Effector memory CD8-positive, alpha-beta T cell (primary cell): Measurements from ENCODE around the gene ZNF831.

Source experiments
- ATAC-seq: fragments of 150-1000 bp; cut with Tn5 transposase; replicated peaks from 2 replicates; pipeline ENCODE4 v1.10.0; 2021; ENCODE audit warnings: mild to moderate bottlenecking, moderate library complexity
- DNase-seq, 3 experiments: peaks; one replicate each; pipeline ENCODE4 v3.0.0; 2021
- H3K27ac Mint-ChIP-seq, 2 donors: one replicate each; pipeline ENCODE4 v1.8.0; 2022; ENCODE audit warnings: mild to moderate bottlenecking in 2 of 2, mixed read lengths in 2 of 2, moderate library complexity in 2 of 2
- H3K27me3 Mint-ChIP-seq, 2 donors: one replicate each; pipeline ENCODE4 v1.8.0; 2022; ENCODE audit warnings: mixed read lengths in 2 of 2
- H3K36me3 Mint-ChIP-seq: one replicate; pipeline ENCODE4 v1.8.0; 2022; ENCODE audit warnings: mild to moderate bottlenecking, moderate library complexity, mixed read lengths; ENCODE audit not compliant: insufficient read depth
- H3K4me1 Mint-ChIP-seq, 2 donors: one replicate each; pipeline ENCODE4 v1.8.0; 2022; ENCODE audit warnings: low read depth in 2 of 2, mixed read lengths in 2 of 2
- H3K4me3 Mint-ChIP-seq, 2 donors: one replicate each; pipeline ENCODE4 v1.8.0; 2022; ENCODE audit warnings: mild to moderate bottlenecking in 2 of 2, mixed read lengths in 2 of 2, moderate library complexity in 2 of 2
- H3K9me3 Mint-ChIP-seq, 2 donors: one replicate each; pipeline ENCODE4 v1.8.0; 2022; ENCODE audit warnings: mixed read lengths in 2 of 2

Gene ZNF831

GRCh38 chr20:59184880-59185447 is 21.3 kb downstream of the ZNF831 start:
- ATAC-seq (peak; percentile 44), DNase-seq (no peak)
- peak overlapping the region; percentile 83 to 95 for H3K27ac Mint-ChIP-seq
- H3K4me3 Mint-ChIP-seq, result peak overlapping the region; percentile 12 to 61
- peaks cover 12% of the 10 kb centered on the region for H3K36me3 Mint-ChIP-seq
- no peaks in the 10 kb centered on the region for H3K9me3 Mint-ChIP-seq
- peaks cover 57 to 71% of the 10 kb centered on the region in 2 donors for H3K4me1 Mint-ChIP-seq
- H3K27me3 Mint-ChIP-seq, result no peaks in the 10 kb centered on the region

GRCh38 chr20:59185809-59186208 is 22.2 kb downstream of the ZNF831 start:
- Mint-ChIP-seq H3K9me3 (no peaks in the 10 kb centered on the region), H3K27me3 (no peaks in the 10 kb centered on the region), H3K4me3 (peak overlapping the region; percentile 12 to 61), H3K4me1 (peaks cover 57 to 71% of the 10 kb centered on the region in 2 donors), H3K27ac (peak overlapping the region; percentile 83 to 95), H3K36me3 (peaks cover 12% of the 10 kb centered on the region)
- no peak for DNase-seq
- no peak for ATAC-seq

- H3K9me3 Mint-ChIP-seq, result no peaks in the 10 kb centered on the region
- DNase-seq (no peak), ATAC-seq (no peak)
- H3K4me3 Mint-ChIP-seq, result no peak overlapping the region
- H3K36me3 Mint-ChIP-seq, result peaks cover 16% of the 10 kb centered on the region
- H3K27ac Mint-ChIP-seq, result no peak overlapping the region
- H3K27me3 Mint-ChIP-seq, result no peaks in the 10 kb centered on the region
- peaks cover 21 to 35% of the 10 kb centered on the region in 2 donors for H3K4me1 Mint-ChIP-seq
Observed at GRCh38 chr20:59190466-59190865, 26.8 kb downstream of the ZNF831 start.

GRCh38 chr20:59191036-59191755 is 27.6 kb downstream of the ZNF831 start:
- no peaks in the 10 kb centered on the region for H3K9me3 Mint-ChIP-seq
- no peaks in the 10 kb centered on the region for H3K27me3 Mint-ChIP-seq
- ATAC-seq (no peak), DNase-seq (no peak)
- no peak overlapping the region for H3K27ac Mint-ChIP-seq
- peaks cover 15 to 31% of the 10 kb centered on the region in 2 donors for H3K4me1 Mint-ChIP-seq
- H3K4me3 Mint-ChIP-seq, result no peak overlapping the region
- H3K36me3 Mint-ChIP-seq, result peaks cover 16% of the 10 kb centered on the region

GRCh38 chr20:59191756-59192532 is 28.3 kb downstream of the ZNF831 start:
- no peak for ATAC-seq
- no peak overlapping the region for H3K4me3 Mint-ChIP-seq

GRCh38 chr20:59192533-59192896 is 28.9 kb downstream of the ZNF831 start:
- H3K4me3 Mint-ChIP-seq, result no peak overlapping the region
- peaks cover 19% of the 10 kb centered on the region for H3K36me3 Mint-ChIP-seq
- DNase-seq (no peak), ATAC-seq (no peak)
- peaks cover 6 to 22% of the 10 kb centered on the region in 2 donors for H3K4me1 Mint-ChIP-seq
- no peaks in the 10 kb centered on the region for H3K9me3 Mint-ChIP-seq
- H3K27me3 Mint-ChIP-seq, result no peaks in the 10 kb centered on the region
- peak overlapping the region in 1 of 2 donors; percentile 54 for H3K27ac Mint-ChIP-seq

More at GRCh38 chr20:59191756-59192532, 28.3 kb downstream of the ZNF831 start:
- DNase-seq, result no peak
- H3K27me3 Mint-ChIP-seq, result no peaks in the 10 kb centered on the region
- peaks cover 9 to 27% of the 10 kb centered on the region in 2 donors for H3K4me1 Mint-ChIP-seq
- no peaks in the 10 kb centered on the region for H3K9me3 Mint-ChIP-seq
- H3K27ac Mint-ChIP-seq, result peak overlapping the region in 1 of 2 donors; percentile 54
- peaks cover 18% of the 10 kb centered on the region for H3K36me3 Mint-ChIP-seq

- no peak overlapping the region for H3K4me3 Mint-ChIP-seq
- DNase-seq (no peak), ATAC-seq (no peak)
- H3K4me1 Mint-ChIP-seq, result peaks cover 5 to 16% of the 10 kb centered on the region in 2 donors
- H3K27ac Mint-ChIP-seq, result peak overlapping the region; percentile 23 to 54
- H3K27me3 Mint-ChIP-seq, result no peaks in the 10 kb centered on the region
- H3K36me3 Mint-ChIP-seq, result peaks cover 23% of the 10 kb centered on the region
- H3K9me3 Mint-ChIP-seq, result no peaks in the 10 kb centered on the region
Observed at GRCh38 chr20:59193325-59193724, 29.7 kb downstream of the ZNF831 start.

- DNase-seq (no peak), ATAC-seq (no peak)
- H3K36me3 Mint-ChIP-seq, result peaks cover 23% of the 10 kb centered on the region
- no peaks in the 10 kb centered on the region for H3K9me3 Mint-ChIP-seq
- H3K27me3 Mint-ChIP-seq, result no peaks in the 10 kb centered on the region
- no peak overlapping the region for H3K4me3 Mint-ChIP-seq
- H3K4me1 Mint-ChIP-seq, result peaks cover 7 to 16% of the 10 kb centered on the region in 2 donors
- peak overlapping the region; percentile 35 to 79 for H3K27ac Mint-ChIP-seq
Observed at GRCh38 chr20:59194023-59194935, 30.7 kb downstream of the ZNF831 start.

- DNase-seq (no peak), ATAC-seq (no peak)
- Mint-ChIP-seq H3K4me3 (no peak overlapping the region), H3K27ac (peak overlapping the region; percentile 35 to 79), H3K9me3 (no peaks in the 10 kb centered on the region), H3K27me3 (no peaks in the 10 kb centered on the region), H3K36me3 (peaks cover 23% of the 10 kb centered on the region), H3K4me1 (peaks cover 7 to 11% of the 10 kb centered on the region in 2 donors)
Observed at GRCh38 chr20:59195316-59195993, 31.8 kb downstream of the ZNF831 start.

- H3K9me3 Mint-ChIP-seq, result no peaks in the 10 kb centered on the region
- peak overlapping the region in 1 of 2 donors; percentile 32 for H3K27ac Mint-ChIP-seq
- no peak for DNase-seq
- H3K4me1 Mint-ChIP-seq, result peaks cover 15 to 29% of the 10 kb centered on the region in 2 donors
- peaks cover 49% of the 10 kb centered on the region for H3K36me3 Mint-ChIP-seq
- ATAC-seq, result no peak
- no peaks in the 10 kb centered on the region for H3K27me3 Mint-ChIP-seq
- H3K4me3 Mint-ChIP-seq, result no peak overlapping the region
Observed at GRCh38 chr20:59204165-59204894, 40.7 kb downstream of the ZNF831 start.

GRCh38 chr20:59205044-59205443 is 41.4 kb downstream of the ZNF831 start:
- peaks cover 55% of the 10 kb centered on the region for H3K36me3 Mint-ChIP-seq
- ATAC-seq, result no peak
- H3K4me3 Mint-ChIP-seq, result no peak overlapping the region
- no peak for DNase-seq
- H3K4me1 Mint-ChIP-seq, result peaks cover 17 to 30% of the 10 kb centered on the region in 2 donors
- H3K9me3 Mint-ChIP-seq, result no peaks in the 10 kb centered on the region
- H3K27ac Mint-ChIP-seq, result peak overlapping the region; percentile 68 to 86
- no peaks in the 10 kb centered on the region for H3K27me3 Mint-ChIP-seq

GRCh38 chr20:59207235-59207634 is 43.6 kb downstream of the ZNF831 start:
- Mint-ChIP-seq H3K4me1 (peaks cover 17 to 30% of the 10 kb centered on the region in 2 donors), H3K9me3 (no peaks in the 10 kb centered on the region), H3K27me3 (no peaks in the 10 kb centered on the region), H3K27ac (peak overlapping the region; percentile 68 to 87), H3K36me3 (peaks cover 65% of the 10 kb centered on the region), H3K4me3 (no peak overlapping the region)
- no peak for ATAC-seq
- DNase-seq, result no peak
